ENCODE data around the gene DUSP18.
"Not testable (repeated sequence)": the region's sequence is repeated elsewhere in the genome, so short reads cannot be mapped to it uniquely, and the experiment has no call there.

The DUSP18 gene

GRCh38 chr22:30679895-30680690 is 12.4 kb upstream of the DUSP18 start:
- not testable (repeated sequence) for DNase-seq (ENCODE audit: low read depth in 2 of 2)

GRCh38 chr22:30676565-30676964 is 8.9 kb upstream of the DUSP18 start:
- not testable (repeated sequence) for DNase-seq (ENCODE audit: low read depth in 2 of 2)

- DNase-seq (ENCODE audit: low read depth in 2 of 2): no peak
These were observed 7.8 kb upstream of the DUSP18 start for GRCh38 chr22:30675436-30675835.

- no peak for DNase-seq (ENCODE audit: low read depth in 2 of 2)
These were observed 6.8 kb upstream of the DUSP18 start for GRCh38 chr22:30674482-30674881.

GRCh38 chr22:30673136-30673535 is 5.5 kb upstream of the DUSP18 start:
- no peak for DNase-seq (ENCODE audit: low read depth in 2 of 2)

GRCh38 chr22:30671071-30671470 is 3.4 kb upstream of the DUSP18 start:
- DNase-seq (ENCODE audit: low read depth in 2 of 2): no peak

- no peak for DNase-seq (ENCODE audit: low read depth in 2 of 2)
These were observed 673 bp upstream of the DUSP18 start for GRCh38 chr22:30668386-30668710.

- no peak for DNase-seq (ENCODE audit: low read depth in 2 of 2)
These were observed 575 bp downstream of the DUSP18 start for GRCh38 chr22:30667107-30667493.

GRCh38 chr22:30665786-30666185 is 1.9 kb downstream of the DUSP18 start:
- DNase-seq (ENCODE audit: low read depth in 2 of 2): no peak

GRCh38 chr22:30665266-30665665 is 2.4 kb downstream of the DUSP18 start:
- no peak for DNase-seq (ENCODE audit: low read depth in 2 of 2)

- DNase-seq (ENCODE audit: low read depth in 2 of 2): no peak
These were observed 2.9 kb downstream of the DUSP18 start for GRCh38 chr22:30664798-30665197.

GRCh38 chr22:30662040-30662439 is 5.6 kb downstream of the DUSP18 start:
- no peak for DNase-seq (ENCODE audit: low read depth in 2 of 2)

- DNase-seq (ENCODE audit: low read depth in 2 of 2): no peak
These were observed 12.1 kb downstream of the DUSP18 start for GRCh38 chr22:30655532-30655931.

GRCh38 chr22:30654361-30654760 is 13.3 kb downstream of the DUSP18 start:
- no peak for DNase-seq (ENCODE audit: low read depth in 2 of 2)

- DNase-seq (ENCODE audit: low read depth in 2 of 2): no peak
These were observed 14.8 kb downstream of the DUSP18 start for GRCh38 chr22:30652852-30653251.

- DNase-seq (ENCODE audit: low read depth in 2 of 2): no peak
These were observed 17.1 kb downstream of the DUSP18 start for GRCh38 chr22:30650508-30651116.

- DNase-seq (ENCODE audit: low read depth in 2 of 2): peak; percentile 72 to 84
These were observed 18.2 kb downstream of the DUSP18 start for GRCh38 chr22:30649430-30650007.

GRCh38 chr22:30648825-30649224 is 18.9 kb downstream of the DUSP18 start:
- DNase-seq (ENCODE audit: low read depth in 2 of 2): no peak

GRCh38 chr22:30647536-30647935 is 20.1 kb downstream of the DUSP18 start:
- DNase-seq (ENCODE audit: low read depth in 2 of 2): no peak

GRCh38 chr22:30646518-30647160 is 21.0 kb downstream of the DUSP18 start:
- no peak for DNase-seq (ENCODE audit: low read depth in 2 of 2)

- no peak for DNase-seq (ENCODE audit: low read depth in 2 of 2)
These were observed 24.4 kb downstream of the DUSP18 start for GRCh38 chr22:30643055-30643875.

Measured in stimulated activated CD4-positive, alpha-beta T cell treated with anti-CD3 and anti-CD28 coated beads, Interleukin-12 subunit alpha, Interleukin-12 subunit beta, amount 100 ng/mL, for 24 hours (primary cell).